ENCODE results near the gene CNFN. TPM values are rescaled to one million over a fixed set of nuclear protein-coding genes. Genes with fewer than 3 reads are reported as not detected.
A peak's percentile ranks its signal among the peaks of the same experiment; 100 is the strongest.

Gene CNFN
- total and polyA plus RNA-seq, 10 of the 15 experiments (the other 5 are each of a cell fraction or from before 2014, with no cell fraction given) = 0.60 TPM; not detected in 9

- TF ChIP-seq BCL3 (IDR thresholded peaks at IDR 0.05; ENCODE audit: borderline replicate concordance, insufficient read depth, low read depth, low read length, poor library complexity, severe bottlenecking) (no peak), USF2 (IDR thresholded peaks at IDR 0.05; ENCODE audit: borderline replicate concordance, low read depth, low read length) (no peak), SPI1 (IDR thresholded peaks at IDR 0.05; ENCODE audit: borderline replicate concordance, insufficient read depth, low read depth, low read length) (peak; percentile 83), SREBF1 (IDR thresholded peaks at IDR 0.05; ENCODE audit: low read length) (peak; percentile 94), RELB (IDR thresholded peaks at IDR 0.05; ENCODE audit: low read depth) (no peak), CHD1 (IDR thresholded peaks at IDR 0.05; ENCODE audit: low read depth, low read length) (peak; percentile 96), BHLHE40 (IDR thresholded peaks at IDR 0.05; ENCODE audit: borderline replicate concordance in 1 of 2, low read depth in 2 of 2, low read length in 1 of 2) (peak; percentile 89 to 92), RUNX3 (IDR thresholded peaks at IDR 0.05; ENCODE audit: low read length) (peak; percentile 38), TCF3 (IDR thresholded peaks at IDR 0.05; ENCODE audit: borderline replicate concordance, insufficient read depth, low read depth, low read length) (0 out of 2 replicates have a peak, but pooled peaks have one; percentile 49), ZNF592 (IDR thresholded peaks at IDR 0.05) (no peak), NR2F1 (conservative IDR thresholded peaks at IDR 0.05) (peak; percentile 32), PAX8 (IDR thresholded peaks at IDR 0.05) (no peak), PBX3 (IDR thresholded peaks at IDR 0.05; ENCODE audit: insufficient replicate concordance, low read depth, low read length) (peak; percentile 18), TAF1 (IDR thresholded peaks at IDR 0.05; ENCODE audit: borderline replicate concordance, low read depth, low read length) (0 out of 2 replicates have a peak, but pooled peaks have one; percentile 3), PKNOX1 (IDR thresholded peaks at IDR 0.05) (no peak), GABPA (IDR thresholded peaks at IDR 0.05; ENCODE audit: low read depth) (0 out of 2 replicates have a peak, but pooled peaks have one; percentile 48), ZNF217 (IDR thresholded peaks at IDR 0.05) (no peak), EP300 (IDR thresholded peaks at IDR 0.05; ENCODE audit: borderline replicate concordance in 1 of 2, control insufficient read depth in 1 of 2, low read depth in 2 of 2, low read length in 2 of 2) (no peak)
Observed at GRCh38 chr19:42422901-42423461, 32.9 kb upstream of the CNFN start (continued).

Data from GM12878 (cell line).